ENCODE measurements around the gene PPP1R26. TPM values are rescaled to one million over a fixed set of nuclear protein-coding genes. Genes with fewer than 3 reads are reported as not detected.
"Not testable (repeated sequence)": the region's sequence is repeated elsewhere in the genome, so short reads cannot be mapped to it uniquely, and the experiment has no call there.

The PPP1R26 gene
- total RNA-seq, 4 donors from 2014 or later: 10.5 to 14.7 (median 11.8) TPM

GRCh38 chr9:135512241-135512603 lies 32.6 kb downstream of the PPP1R26 start:
- WGBS, 2 donors: 77 to 79% methylated on average over 10 of the region's 10 CpGs
- H3K4me3 ChIP-seq: no peak overlapping the region
- TF ChIP-seq CTCF (IDR thresholded peaks at IDR 0.05) (no peak), EP300 (IDR thresholded peaks at IDR 0.05) (no peak), POLR2A (IDR thresholded peaks at IDR 0.05) (no peak)
- no peaks in the 10 kb centered on the region for H3K36me3 ChIP-seq
- peaks cover 0 to 25% (median 0%) of the 10 kb centered on the region in 4 donors for H3K9me3 ChIP-seq
- DNase-seq (ENCODE audit: low spot score in 2 of 2): no peak
- no peaks in the 10 kb centered on the region for H3K4me1 ChIP-seq
- peaks cover 0 to 1% of the 10 kb centered on the region in 2 donors for H3K27me3 ChIP-seq
- no peak overlapping the region for H3K27ac ChIP-seq

DNA sequence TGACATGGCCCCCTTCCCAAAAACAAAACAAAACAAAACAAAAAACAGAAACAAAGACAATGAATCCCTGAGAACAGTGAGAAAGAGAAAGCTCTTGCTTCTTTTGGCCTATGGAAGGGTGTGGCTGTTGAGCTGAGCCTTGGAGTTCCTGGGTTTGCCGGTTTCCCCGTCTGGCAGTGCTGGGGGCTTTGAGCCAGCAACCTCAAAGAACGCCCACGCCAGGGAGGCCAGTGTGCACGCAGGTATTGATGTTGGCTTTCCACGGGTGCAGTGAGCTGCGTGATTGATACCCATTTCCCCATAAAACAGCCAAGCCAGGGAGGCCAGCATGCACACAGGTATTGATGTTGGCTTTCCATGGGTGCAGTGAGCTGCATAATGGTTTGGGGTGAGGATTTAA lies 33.3 kb downstream of the PPP1R26 start:
- no peak for DNase-seq (ENCODE audit: low spot score in 2 of 2)
- Histone ChIP-seq H3K27ac (no peak overlapping the region), H3K9me3 (peaks cover 0 to 22% (median 0%) of the 10 kb centered on the region in 4 donors), H3K36me3 (no peaks in the 10 kb centered on the region), H3K27me3 (peaks cover 0 to 6% of the 10 kb centered on the region in 2 donors), H3K4me3 (no peak overlapping the region), H3K4me1 (no peaks in the 10 kb centered on the region)
- no peak for TF ChIP-seq CTCF (IDR thresholded peaks at IDR 0.05)
- TF ChIP-seq POLR2A (IDR thresholded peaks at IDR 0.05): no peak
- no peak for TF ChIP-seq EP300 (IDR thresholded peaks at IDR 0.05)
- WGBS, 2 donors: 59 to 65% methylated on average over 7 of the region's 7 CpGs

- DNase-seq (ENCODE audit: low spot score in 2 of 2): no peak
- WGBS, 2 donors: 80 to 83% methylated on average over 19 of the region's 19 CpGs
Observed at GRCh38 chr9:135513351-135513846, 33.8 kb downstream of the PPP1R26 start.

GRCh38 chr9:135513906-135514305 lies 34.3 kb downstream of the PPP1R26 start:
- H3K36me3 ChIP-seq; H3K4me1 ChIP-seq; H3K27ac ChIP-seq; H3K27me3 ChIP-seq; DNase-seq (ENCODE audit: low spot score in 2 of 2); H3K4me3 ChIP-seq: not testable (repeated sequence)
- peaks cover 0 to 12% (median 0%) of the 10 kb centered on the region in 4 donors for H3K9me3 ChIP-seq
- WGBS, 2 donors: 91 to 92% methylated on average over 5 to 9 of the region's 9 CpGs

More at GRCh38 chr9:135513351-135513846, 33.8 kb downstream of the PPP1R26 start:
- TF ChIP-seq EP300 (IDR thresholded peaks at IDR 0.05) (no peak), CTCF (IDR thresholded peaks at IDR 0.05) (no peak), POLR2A (IDR thresholded peaks at IDR 0.05) (no peak)
- Histone ChIP-seq H3K27me3 (peaks cover 0 to 6% of the 10 kb centered on the region in 2 donors), H3K36me3 (no peaks in the 10 kb centered on the region), H3K4me1 (no peaks in the 10 kb centered on the region), H3K9me3 (peaks cover 0 to 17% (median 0%) of the 10 kb centered on the region in 4 donors), H3K27ac (no peak overlapping the region), H3K4me3 (no peak overlapping the region)

- Histone ChIP-seq H3K9me3 (peaks cover 0 to 6% (median 0%) of the 10 kb centered on the region in 4 donors), H3K4me1 (no peaks in the 10 kb centered on the region), H3K27me3 (peaks cover 0 to 6% of the 10 kb centered on the region in 2 donors), H3K4me3 (no peak overlapping the region), H3K36me3 (no peaks in the 10 kb centered on the region), H3K27ac (no peak overlapping the region)
- no peak for TF ChIP-seq CTCF (IDR thresholded peaks at IDR 0.05)
- no peak for TF ChIP-seq POLR2A (IDR thresholded peaks at IDR 0.05)
- no peak for TF ChIP-seq EP300 (IDR thresholded peaks at IDR 0.05)
- no peak for DNase-seq (ENCODE audit: low spot score in 2 of 2)
- 76 to 84% methylated on average over 11 to 17 of the region's 17 CpGs for WGBS, 2 donors
Observed at GRCh38 chr9:135514342-135515082, 34.9 kb downstream of the PPP1R26 start.

All from tibial nerve (tissue), 4 donors.